Neuronal stem cell (in vitro differentiated cells): ENCODE measurements around the gene PTPRM.

Source experiments
- DNase-seq: peaks from one replicate; pipeline ENCODE4 v3.0.0-alpha.2; 2013; ENCODE audit warnings: low spot score
- H2AFZ ChIP-seq: one replicate; pipeline ENCODE4 v1.6.1; 2013; ENCODE audit warnings: mild to moderate bottlenecking, low read length, inconsistent platforms
- H2AK5ac ChIP-seq: 2 replicates; pipeline ENCODE4 v1.6.1; 2013; ENCODE audit warnings: low read depth, mild to moderate bottlenecking, inconsistent platforms, low read length, moderate library complexity, mixed read lengths
- H2BK120ac ChIP-seq: 2 replicates; pipeline ENCODE4 v1.6.1; 2013; ENCODE audit warnings: low read depth, mild to moderate bottlenecking, inconsistent platforms, low read length, moderate library complexity, mixed read lengths
- H2BK12ac ChIP-seq: one replicate; pipeline ENCODE4 v1.6.1; 2013; ENCODE audit warnings: low read length, inconsistent platforms
- H2BK15ac ChIP-seq: 2 replicates; pipeline ENCODE4 v1.6.1; 2013; ENCODE audit warnings: mild to moderate bottlenecking, low read length, inconsistent platforms, mixed read lengths
- H2BK5ac ChIP-seq: one replicate; pipeline ENCODE4 v1.6.1; 2013; ENCODE audit warnings: inconsistent platforms, mild to moderate bottlenecking, low read length, moderate library complexity
- H3K14ac ChIP-seq: one replicate; pipeline ENCODE4 v1.6.1; 2013; ENCODE audit warnings: low read length, inconsistent platforms
- H3K18ac ChIP-seq: 2 replicates; pipeline ENCODE4 v1.6.1; 2013; ENCODE audit warnings: low read length, inconsistent platforms
- H3K23ac ChIP-seq: 2 replicates; pipeline ENCODE4 v1.6.1; 2013; ENCODE audit warnings: low read depth, mild to moderate bottlenecking, mixed read lengths, low read length, inconsistent platforms; ENCODE audit not compliant: poor library complexity
- H3K27ac ChIP-seq: replicated peaks from 3 replicates; pipeline ENCODE4 v1.5.1; 2013; ENCODE audit warnings: low read length, inconsistent platforms
- H3K27me3 ChIP-seq, 3 experiments: 2 replicates each; pipeline ENCODE4 v1.6.1; 2013; ENCODE audit warnings: low read length in 3 of 3, mild to moderate bottlenecking in 2 of 3, inconsistent platforms in 1 of 3, low read depth in 1 of 3, mixed read lengths in 1 of 3, moderate library complexity in 1 of 3; ENCODE audit not compliant: control insufficient read depth in 3 of 3, insufficient read depth in 3 of 3
- H3K36me3 ChIP-seq, 2 donors: replicated peaks in 1 of 2; 2 replicates each; pipeline ENCODE4 v1.6.1; 2013; ENCODE audit warnings: low read length in 2 of 2; ENCODE audit not compliant: control insufficient read depth in 2 of 2, insufficient read depth in 2 of 2
- H3K4ac ChIP-seq: 2 replicates; pipeline ENCODE4 v1.6.1; 2013; ENCODE audit warnings: inconsistent platforms, mild to moderate bottlenecking, low read length, moderate library complexity
- H3K4me1 ChIP-seq, 2 donors: 1 replicate in 1 of 2; 2 replicates in 1 of 2; pipeline ENCODE4 v1.6.1; 2013; ENCODE audit warnings: low read length in 2 of 2, low read depth in 1 of 2; ENCODE audit not compliant: control insufficient read depth in 2 of 2, insufficient read depth in 1 of 2
- H3K4me2 ChIP-seq: one replicate; pipeline ENCODE4 v1.6.1; 2013; ENCODE audit warnings: mild to moderate bottlenecking, low read length, inconsistent platforms; ENCODE audit not compliant: insufficient read depth, poor library complexity, severe bottlenecking
- H3K4me3 ChIP-seq, 2 donors: 2 replicates each; pipeline ENCODE4 v1.5.1; 2013; ENCODE audit warnings: low read length in 2 of 2, mild to moderate bottlenecking in 2 of 2, inconsistent platforms in 1 of 2, moderate library complexity in 1 of 2
- H3K79me1 ChIP-seq: one replicate; pipeline ENCODE4 v1.6.1; 2013; ENCODE audit warnings: low read depth, mild to moderate bottlenecking, inconsistent platforms, low read length, moderate library complexity
- H3K9ac ChIP-seq: one replicate; pipeline ENCODE4 v1.6.1; 2013; ENCODE audit warnings: mild to moderate bottlenecking, low read depth, low read length, inconsistent platforms; ENCODE audit not compliant: poor library complexity
- H3K9me3 ChIP-seq, 2 donors: replicated peaks in 1 of 2; 2 replicates each; pipeline versions ENCODE3 to v1.6.1; 2013; ENCODE audit warnings: low read length in 2 of 2, mild to moderate bottlenecking in 2 of 2, inconsistent platforms in 1 of 2, low read depth in 1 of 2, mixed read lengths in 1 of 2, moderate library complexity in 1 of 2; ENCODE audit not compliant: control insufficient read depth in 2 of 2, insufficient read depth in 1 of 2
- H4K8ac ChIP-seq: one replicate; pipeline ENCODE4 v1.6.1; 2013; ENCODE audit warnings: low read depth, mild to moderate bottlenecking, inconsistent platforms, low read length, moderate library complexity
- H4K91ac ChIP-seq: one replicate; pipeline ENCODE4 v1.6.1; 2013; ENCODE audit warnings: low read length, low read depth, mild to moderate bottlenecking, inconsistent platforms; ENCODE audit not compliant: poor library complexity
- WGBS, 2 donors: extraction: QIAGEN DNeasy Blood & Tissue Kit; methylation state at CpG; one replicate each; pipeline ENCODE4 v1.1.7; 2013; ENCODE audit warnings: missing lambda C conversion rate in 2 of 2, mixed read lengths in 1 of 2; ENCODE audit not compliant: insufficient read length in 2 of 2, insufficient replicate concordance in 1 of 2; ENCODE audit errors: extremely low coverage in 2 of 2; 5-methylcytosine and 5-hydroxymethylcytosine counted together

Gene PTPRM

GRCh38 chr18:7630731-7631442, 63.8 kb downstream of the PTPRM start:
- no peak overlapping the region for H3K14ac ChIP-seq
- H3K9ac ChIP-seq, result no peak overlapping the region
- H3K4me1 ChIP-seq, result peaks cover 4 to 7% of the 10 kb centered on the region in 2 donors
- H3K79me1 ChIP-seq, result no peaks in the 10 kb centered on the region
- H2BK12ac ChIP-seq, result no peak overlapping the region
- no peak overlapping the region for H3K4me2 ChIP-seq
- H4K8ac ChIP-seq, result no peak overlapping the region
- H3K36me3 ChIP-seq, result no peaks in the 10 kb centered on the region
- no peak overlapping the region for H2AFZ ChIP-seq
- H2BK120ac ChIP-seq, result no peak overlapping the region
- no CpG with 5 or more reads among the region's 4 CpGs for WGBS, 2 donors
- H3K18ac ChIP-seq, result no peak overlapping the region
- H2AK5ac ChIP-seq, result no peak overlapping the region
- H3K23ac ChIP-seq, result no peak overlapping the region
- H3K4me3 ChIP-seq, result no peak overlapping the region
- no peaks in the 10 kb centered on the region for H3K9me3 ChIP-seq
- H3K27ac ChIP-seq, result no peak overlapping the region
- DNase-seq, result no peak
- no peak overlapping the region for H4K91ac ChIP-seq
- H2BK5ac ChIP-seq, result no peak overlapping the region
- H3K4ac ChIP-seq, result no peak overlapping the region
- H2BK15ac ChIP-seq, result no peak overlapping the region
- no peaks in the 10 kb centered on the region for H3K27me3 ChIP-seq

GRCh38 chr18:7632152-7633098, 65.3 kb downstream of the PTPRM start:
- H4K91ac ChIP-seq, result no peak overlapping the region
- no peaks in the 10 kb centered on the region for H3K27me3 ChIP-seq
- H3K4me1 ChIP-seq, result peaks cover 4 to 7% of the 10 kb centered on the region in 2 donors
- no peak overlapping the region for H2BK15ac ChIP-seq
- no peak overlapping the region for H3K18ac ChIP-seq
- WGBS, 2 donors, result no CpG with 5 or more reads among the region's 6 CpGs
- no peak overlapping the region for H2BK120ac ChIP-seq
- no peak overlapping the region for H2BK5ac ChIP-seq
- no peak overlapping the region for H3K4ac ChIP-seq
- no peak overlapping the region for H3K27ac ChIP-seq
- no peak overlapping the region for H3K4me3 ChIP-seq
- H2AK5ac ChIP-seq, result no peak overlapping the region
- DNase-seq, result no peak
- no peak overlapping the region for H2BK12ac ChIP-seq
- no peak overlapping the region for H3K4me2 ChIP-seq
- no peak overlapping the region for H2AFZ ChIP-seq
- no peak overlapping the region for H4K8ac ChIP-seq
- no peak overlapping the region for H3K14ac ChIP-seq
- H3K9me3 ChIP-seq, result no peaks in the 10 kb centered on the region
- no peaks in the 10 kb centered on the region for H3K79me1 ChIP-seq
- H3K23ac ChIP-seq, result no peak overlapping the region
- no peaks in the 10 kb centered on the region for H3K36me3 ChIP-seq
- no peak overlapping the region for H3K9ac ChIP-seq

- WGBS, 2 donors, result no CpG with 5 or more reads among the region's 2 CpGs
Measured at GRCh38 chr18:7633171-7633570, 66.1 kb downstream of the PTPRM start.

GRCh38 chr18:7635948-7636347, 68.8 kb downstream of the PTPRM start:
- Histone ChIP-seq H3K27ac (no peak overlapping the region), H4K8ac (no peak overlapping the region), H3K4me2 (no peak overlapping the region), H3K4ac (no peak overlapping the region), H3K9me3 (no peaks in the 10 kb centered on the region), H2BK120ac (no peak overlapping the region), H3K14ac (no peak overlapping the region), H2BK15ac (no peak overlapping the region), H2AK5ac (no peak overlapping the region), H3K79me1 (no peaks in the 10 kb centered on the region), H2BK5ac (no peak overlapping the region), H3K4me3 (no peak overlapping the region), H3K4me1 (peaks cover 2 to 7% of the 10 kb centered on the region in 2 donors), H2AFZ (no peak overlapping the region), H3K23ac (no peak overlapping the region), H3K27me3 (no peaks in the 10 kb centered on the region), H3K9ac (no peak overlapping the region), H2BK12ac (no peak overlapping the region), H4K91ac (no peak overlapping the region), H3K36me3 (no peaks in the 10 kb centered on the region), H3K18ac (no peak overlapping the region)
- no peak for DNase-seq
- no CpG with 5 or more reads among the region's 1 CpG for WGBS, 2 donors

More at GRCh38 chr18:7633171-7633570, 66.1 kb downstream of the PTPRM start:
- Histone ChIP-seq H3K79me1 (no peaks in the 10 kb centered on the region), H3K23ac (no peak overlapping the region), H3K36me3 (no peaks in the 10 kb centered on the region), H2BK15ac (no peak overlapping the region), H3K14ac (no peak overlapping the region), H4K91ac (no peak overlapping the region), H2AK5ac (no peak overlapping the region), H2BK120ac (no peak overlapping the region), H3K18ac (no peak overlapping the region), H3K27ac (no peak overlapping the region), H3K4me2 (no peak overlapping the region), H3K27me3 (no peaks in the 10 kb centered on the region), H4K8ac (no peak overlapping the region), H3K4me1 (peaks cover 4 to 7% of the 10 kb centered on the region in 2 donors), H2BK5ac (no peak overlapping the region), H2AFZ (no peak overlapping the region), H3K4ac (no peak overlapping the region), H3K4me3 (no peak overlapping the region), H2BK12ac (no peak overlapping the region), H3K9ac (no peak overlapping the region), H3K9me3 (no peaks in the 10 kb centered on the region)
- DNase-seq, result no peak
